Frontal cortex (tissue), 4 donors: Measurements from ENCODE around the gene TMEM269. TPM values are rescaled to one million over a fixed set of nuclear protein-coding genes. Genes with fewer than 3 reads are reported as not detected.

Experiments
- DNase-seq, 2 donors: peaks; one replicate each; pipeline ENCODE4 v3.0.0; 2012; ENCODE audit warnings: low spot score in 2 of 2
- FAIRE-seq: peaks from 2 replicates; lab custom pipeline; 2012; peaks lifted over from hg19 to GRCh38; lab: Jason Lieb, UNC
- total RNA-seq: library from RNA; depleted of rRNA; stranded (reverse); fragments of >200 nt; gene quantifications from one replicate; pipeline ENCODE4 v1.2.3, GENCODE V29; 2014
- donor health status: control.
- donor health status: control.
- donor health status: control.

TMEM269 gene
- total RNA-seq, 1 donor from 2014 or later: 0.41 TPM

- FAIRE-seq: no peak
- no peak for DNase-seq
These were observed 56.8 kb downstream of the TMEM269 start for GRCh38 chr1:42841440-42842147.

GRCh38 chr1:42844592-42845140 lies 59.9 kb downstream of the TMEM269 start:
- no peak for DNase-seq
- no peak for FAIRE-seq

- DNase-seq (no peak), FAIRE-seq (no peak)
These were observed 60.4 kb downstream of the TMEM269 start for GRCh38 chr1:42845193-42845592.

GRCh38 chr1:42845866-42846256 lies 61.1 kb downstream of the TMEM269 start:
- no peak for FAIRE-seq

GRCh38 chr1:42846257-42847110 lies 61.7 kb downstream of the TMEM269 start, which contains the start of gene ZNF691:
TSS of gene ZNF691 (plus strand) at chr1:42846613. CDS start at chr1:42849659, 3,046 bp downstream.
- peak; percentile 93 for FAIRE-seq
- DNase-seq: peak; percentile 86 to 97

More at GRCh38 chr1:42845866-42846256, 61.1 kb downstream of the TMEM269 start:
- no peak for DNase-seq

GRCh38 chr1:42847111-42847595 lies 62.4 kb downstream of the TMEM269 start:
- DNase-seq (no peak), FAIRE-seq (no peak)

GRCh38 chr1:42847721-42848460 lies 63.1 kb downstream of the TMEM269 start:
- DNase-seq (no peak), FAIRE-seq (no peak)

- no peak for FAIRE-seq
These were observed 64.2 kb downstream of the TMEM269 start for GRCh38 chr1:42848823-42849537.

GRCh38 chr1:42849944-42850343 lies 65.2 kb downstream of the TMEM269 start:
- FAIRE-seq: no peak
- no peak for DNase-seq

More at GRCh38 chr1:42848823-42849537, 64.2 kb downstream of the TMEM269 start:
- DNase-seq: no peak

Other genes with a start within 250 kb of the TMEM269 start
- gene PPIH, start 126.6 kb upstream of the TMEM269 start, total RNA-seq: 17.9 TPM
- 1,693 TPM for gene YBX1, start 102.6 kb upstream of the TMEM269 start, total RNA-seq
- not detected for gene CLDN19, start 44.8 kb upstream of the TMEM269 start, total RNA-seq
- 10.6 TPM for gene P3H1, start 18.0 kb upstream of the TMEM269 start, total RNA-seq
- gene C1orf50, start 17.7 kb upstream of the TMEM269 start, total RNA-seq: 13.0 TPM
- gene ERMAP, start 32.1 kb downstream of the TMEM269 start, total RNA-seq: 3.3 TPM
- 55.4 TPM for gene SVBP, start 32.4 kb downstream of the TMEM269 start, total RNA-seq
- 9.4 TPM for gene ZNF691, start 61.6 kb downstream of the TMEM269 start, total RNA-seq
- gene SLC2A1, start 173.9 kb downstream of the TMEM269 start, total RNA-seq: 28.1 TPM